CD4-positive, alpha-beta T cell (primary cell): ENCODE measurements around the gene FOXD1. TPM values are rescaled to one million over a fixed set of nuclear protein-coding genes. Genes with fewer than 3 reads are reported as not detected.

Experiments used
- ATAC-seq: fragments of 200-7000 bp; cut with Tn5 transposase; one replicate; pipeline ENCODE4 v1.10.0; 2022; ENCODE audit warnings: mild to moderate bottlenecking; ENCODE audit not compliant: poor library complexity
- CTCF ChIA-PET: fragments of 350-600 bp; sonication (Branson Sonifier 250); formaldehyde crosslinking; loops from one replicate; lab custom pipeline; 2021; ENCODE audit warnings: antibody characterized with exemption, inconsistent platforms; lab: Charles Lee
- POLR2A ChIA-PET: fragments of 350-600 bp; sonication (Branson Sonifier 250); formaldehyde crosslinking; loops from one replicate; lab custom pipeline; 2021; ENCODE audit warnings: antibody characterized with exemption, inconsistent platforms; lab: Charles Lee
- DNase-seq, 14 experiments: peaks; one replicate each; pipeline ENCODE4 v3.0.0-alpha.2; 2013 to 2020; ENCODE audit warnings: mixed read lengths in 2 of 14
- H3K27ac ChIP-seq, 2 donors: one replicate each; pipeline versions ENCODE4 v1.5.1 to v1.7.0; 2013; ENCODE audit warnings: low read length in 2 of 2, low read depth in 1 of 2, mild to moderate bottlenecking in 1 of 2
- H3K27me3 ChIP-seq, 2 experiments: 1 replicate in 1 of 2; 2 replicates in 1 of 2; pipeline versions ENCODE4 v1.6.1 to v1.7.0; 2013; ENCODE audit warnings: low read length in 2 of 2, control low read depth in 1 of 2, mild to moderate bottlenecking in 1 of 2, moderate library complexity in 1 of 2; ENCODE audit not compliant: insufficient read depth in 2 of 2, control insufficient read depth in 1 of 2
- H3K36me3 ChIP-seq: one replicate; pipeline ENCODE4 v1.6.1; 2013; ENCODE audit warnings: low read length, control low read depth; ENCODE audit not compliant: insufficient read depth
- H3K4me1 ChIP-seq: one replicate; pipeline ENCODE4 v1.6.1; 2013; ENCODE audit warnings: low read length, control low read depth; ENCODE audit not compliant: insufficient read depth
- H3K4me3 ChIP-seq: one replicate; pipeline ENCODE4 v1.5.1; 2013; ENCODE audit warnings: mild to moderate bottlenecking, low read length, moderate library complexity
- H3K9me3 ChIP-seq, 2 experiments: 1 replicate in 1 of 2; 2 replicates in 1 of 2; pipeline versions ENCODE4 v1.6.1 to v1.7.0; 2013; ENCODE audit warnings: low read length in 2 of 2, mild to moderate bottlenecking in 2 of 2, control low read depth in 1 of 2, moderate library complexity in 1 of 2; ENCODE audit not compliant: control insufficient read depth in 1 of 2, insufficient read depth in 1 of 2
- H3K27ac Mint-ChIP-seq: one replicate; pipeline ENCODE4 v1.8.0; 2020; ENCODE audit warnings: mixed read lengths
- H3K27me3 Mint-ChIP-seq: one replicate; pipeline ENCODE4 v1.8.0; 2021; ENCODE audit warnings: mixed read lengths
- H3K36me3 Mint-ChIP-seq: one replicate; pipeline ENCODE4 v1.8.0; 2021; ENCODE audit warnings: low read depth, mixed read lengths
- H3K4me1 Mint-ChIP-seq: one replicate; pipeline ENCODE4 v1.8.0; 2021; ENCODE audit warnings: low read depth, mixed read lengths
- H3K4me3 Mint-ChIP-seq: one replicate; pipeline ENCODE4 v1.8.0; 2020; ENCODE audit warnings: mild to moderate bottlenecking, mixed read lengths
- H3K9me3 Mint-ChIP-seq: one replicate; pipeline ENCODE4 v1.8.0; 2020; ENCODE audit warnings: mixed read lengths
- CTCF ChIP-seq: fragments of 200-600 bp; IDR thresholded peaks from one replicate; pipeline ENCODE4 v1.8.0; 2022; ENCODE audit warnings: antibody characterized with exemption, mild to moderate bottlenecking
- intact Hi-C, 2 experiments: fragments of 100-400 bp; cut with DNase I in 1 of 2; cut with micrococcal nuclease in 1 of 2; formaldehyde crosslinking; loops; one replicate each; pipeline versions ENCODE4 v1.15.1 to v1.9.0; 2023 to 2025; cut with DNase I, micrococcal nuclease
- total RNA-seq, 174 experiments: library from RNA in 2 of 174; stranded (reverse) in 2 of 174; gene quantifications; one replicate each; pipeline ENCODE4 v1.2.3 and lab custom pipeline; 2021 to 2026

The FOXD1 gene
- total RNA-seq, 2 experiments from 2014 or later = not detected

DNA sequence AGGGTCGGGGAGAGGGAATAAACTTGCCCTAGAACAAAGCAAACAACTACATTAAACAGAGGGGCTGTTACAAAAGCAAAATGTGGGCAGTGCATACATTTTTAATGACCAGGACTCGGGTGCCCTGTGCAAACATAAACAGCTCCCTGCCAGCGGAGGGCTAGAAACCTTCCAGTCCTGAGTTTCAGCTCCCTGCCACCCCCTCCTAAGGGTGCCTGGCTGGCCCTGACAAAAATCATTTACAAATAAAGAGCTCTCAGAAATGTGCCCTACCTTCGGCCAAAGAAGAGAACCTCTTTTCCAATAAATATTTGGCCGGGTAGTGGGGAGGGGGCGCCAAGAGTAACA is 29.5 kb downstream of the FOXD1 start:
- Mint-ChIP-seq H3K36me3 (no peaks in the 10 kb centered on the region), H3K4me3 (peak overlapping the region; percentile 3), H3K27me3 (peaks cover 97% of the 10 kb centered on the region), H3K9me3 (no peaks in the 10 kb centered on the region), H3K27ac (no peak overlapping the region), H3K4me1 (peaks cover 17% of the 10 kb centered on the region)
- Histone ChIP-seq H3K27ac (no peak overlapping the region), H3K36me3 (no peaks in the 10 kb centered on the region), H3K27me3 (peaks cover 62 to 81% of the 10 kb centered on the region in 2 experiments), H3K4me1 (peaks cover 11% of the 10 kb centered on the region), H3K9me3 (peaks cover 0 to 5% of the 10 kb centered on the region in 2 experiments), H3K4me3 (no peak overlapping the region)
- DNase-seq (no peak), ATAC-seq (no peak)
- POLR2A ChIA-PET = no interaction called here
- intact Hi-C loops = no loop called here
- TF ChIP-seq CTCF = no peak
- CTCF ChIA-PET = interaction anchor here (1.4 kb wide), 1 partner anchor 35 kb away, joined by 4 read pairs; no protein-coding TSS in a partner anchor

- ChIA-PET CTCF (no interaction called here), POLR2A (no interaction called here)
Measured at GRCh38 chr5:73418244-73418691, 30.3 kb downstream of the FOXD1 start.

GRCh38 chr5:73417303-73418034 is 31.1 kb downstream of the FOXD1 start:
- Histone ChIP-seq H3K4me3 (no peak overlapping the region), H3K27ac (no peak overlapping the region), H3K9me3 (peaks cover 0 to 5% of the 10 kb centered on the region in 2 experiments), H3K27me3 (peaks cover 62 to 83% of the 10 kb centered on the region in 2 experiments), H3K4me1 (peaks cover 11% of the 10 kb centered on the region), H3K36me3 (no peaks in the 10 kb centered on the region)
- ChIA-PET CTCF (interaction anchor here (1.1 kb wide), 1 partner anchor 34 kb away, joined by 3 read pairs; no protein-coding TSS in a partner anchor), POLR2A (interaction anchor here (3.0 kb wide), 1 partner anchor 12 kb away, joined by 11 read pairs; no protein-coding TSS in a partner anchor)
- no peak for DNase-seq
- ATAC-seq = no peak
- Mint-ChIP-seq H3K36me3 (no peaks in the 10 kb centered on the region), H3K27me3 (peaks cover 96% of the 10 kb centered on the region), H3K9me3 (no peaks in the 10 kb centered on the region), H3K4me3 (no peak overlapping the region), H3K27ac (no peak overlapping the region), H3K4me1 (peaks cover 17% of the 10 kb centered on the region)
- intact Hi-C loops = no loop called here
- no peak for TF ChIP-seq CTCF

More at GRCh38 chr5:73418244-73418691, 30.3 kb downstream of the FOXD1 start:
- DNase-seq (no peak), ATAC-seq (no peak)
- Histone ChIP-seq H3K36me3 (no peaks in the 10 kb centered on the region), H3K27me3 (peaks cover 62 to 83% of the 10 kb centered on the region in 2 experiments), H3K4me3 (no peak overlapping the region), H3K27ac (no peak overlapping the region), H3K9me3 (peaks cover 0 to 5% of the 10 kb centered on the region in 2 experiments), H3K4me1 (peaks cover 11% of the 10 kb centered on the region)
- Mint-ChIP-seq H3K27me3 (peaks cover 96% of the 10 kb centered on the region), H3K36me3 (no peaks in the 10 kb centered on the region), H3K9me3 (no peaks in the 10 kb centered on the region), H3K4me1 (peaks cover 17% of the 10 kb centered on the region), H3K27ac (no peak overlapping the region), H3K4me3 (no peak overlapping the region)
- TF ChIP-seq CTCF = no peak
- intact Hi-C loops = no loop called here
